Hematopoietic multipotent progenitor cell treated with erythropoietin and hydrocortisone succinate and interleukin-3 and kit ligand, for 8 days (in vitro differentiated cells): Measurements from ENCODE around the gene CD93.
A peak's percentile ranks its signal among the peaks of the same experiment; 100 is the strongest.

Experiments used
- DNase-seq: peaks from one replicate; pipeline ENCODE4 v3.0.0-alpha.2; 2015

CD93 gene

DNA sequence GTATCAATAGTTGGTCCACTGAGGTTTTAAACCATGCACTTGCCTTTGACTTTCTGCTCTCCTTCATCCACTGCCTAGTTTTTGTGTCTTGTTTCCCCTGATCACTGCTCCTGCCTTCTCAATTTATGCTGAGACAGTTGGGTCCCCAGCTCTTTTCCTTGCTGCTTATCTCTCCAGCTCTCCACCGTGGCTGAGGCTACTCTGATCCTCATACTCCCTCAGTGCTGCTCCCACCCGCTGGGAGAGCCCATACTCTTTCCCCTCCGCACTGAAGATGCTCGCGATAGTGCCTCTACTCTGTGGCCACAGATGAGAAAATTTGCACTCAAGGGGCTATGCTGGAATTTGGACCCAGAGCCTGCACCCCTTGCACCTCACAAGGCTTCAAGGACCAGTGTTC, 33.2 kb downstream of the CD93 start:
- no peak for DNase-seq

- DNase-seq, result peak; percentile 87
Observed at GRCh38 chr20:23050847-23051627, 35.1 kb downstream of the CD93 start.

DNA sequence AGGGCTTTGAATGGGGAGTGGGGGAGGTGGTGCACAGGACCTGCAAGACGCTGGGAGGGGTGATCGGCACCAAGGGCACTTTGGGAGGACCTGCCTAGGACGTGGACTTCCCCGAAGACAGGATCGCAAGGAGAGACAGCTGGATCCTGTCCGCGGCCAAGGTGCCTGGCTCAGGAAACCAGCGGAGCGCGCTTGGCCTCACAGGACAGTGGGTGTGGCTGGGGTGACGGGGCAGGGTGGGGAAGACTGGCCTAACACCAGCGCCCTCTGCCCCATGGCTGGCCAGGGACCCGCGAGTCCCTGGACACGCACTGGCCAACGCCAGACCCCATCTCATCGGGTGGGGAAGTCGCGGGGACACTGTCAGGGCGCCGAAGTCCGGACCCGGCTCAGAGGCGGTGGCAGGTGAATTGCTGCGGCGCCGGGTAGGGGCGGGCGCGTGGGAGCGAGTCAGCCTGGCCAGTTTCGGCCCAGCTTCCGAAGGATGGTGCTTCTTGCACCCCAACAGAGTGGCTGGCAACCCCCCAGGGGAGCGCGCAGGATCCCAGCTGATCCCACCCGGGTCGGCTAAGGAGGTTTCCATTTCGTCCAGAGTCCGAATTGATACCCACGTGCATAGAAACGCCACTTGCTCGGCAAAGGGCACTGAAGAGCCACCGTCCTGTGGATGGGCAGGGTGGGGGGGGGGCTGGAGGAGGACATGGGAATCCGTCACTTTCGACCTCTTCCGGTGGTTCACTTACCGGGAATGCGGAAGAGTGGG, 35.9 kb downstream of the CD93 start:
- DNase-seq, result peak; percentile 16

GRCh38 chr20:23049201-23050075, 36.7 kb downstream of the CD93 start, which contains the start of gene THBD:
TSS of gene THBD (minus strand) at chr20:23049672. CDS start at chr20:23049504, 168 bp downstream.
- DNase-seq, result peak; percentile 17

DNA sequence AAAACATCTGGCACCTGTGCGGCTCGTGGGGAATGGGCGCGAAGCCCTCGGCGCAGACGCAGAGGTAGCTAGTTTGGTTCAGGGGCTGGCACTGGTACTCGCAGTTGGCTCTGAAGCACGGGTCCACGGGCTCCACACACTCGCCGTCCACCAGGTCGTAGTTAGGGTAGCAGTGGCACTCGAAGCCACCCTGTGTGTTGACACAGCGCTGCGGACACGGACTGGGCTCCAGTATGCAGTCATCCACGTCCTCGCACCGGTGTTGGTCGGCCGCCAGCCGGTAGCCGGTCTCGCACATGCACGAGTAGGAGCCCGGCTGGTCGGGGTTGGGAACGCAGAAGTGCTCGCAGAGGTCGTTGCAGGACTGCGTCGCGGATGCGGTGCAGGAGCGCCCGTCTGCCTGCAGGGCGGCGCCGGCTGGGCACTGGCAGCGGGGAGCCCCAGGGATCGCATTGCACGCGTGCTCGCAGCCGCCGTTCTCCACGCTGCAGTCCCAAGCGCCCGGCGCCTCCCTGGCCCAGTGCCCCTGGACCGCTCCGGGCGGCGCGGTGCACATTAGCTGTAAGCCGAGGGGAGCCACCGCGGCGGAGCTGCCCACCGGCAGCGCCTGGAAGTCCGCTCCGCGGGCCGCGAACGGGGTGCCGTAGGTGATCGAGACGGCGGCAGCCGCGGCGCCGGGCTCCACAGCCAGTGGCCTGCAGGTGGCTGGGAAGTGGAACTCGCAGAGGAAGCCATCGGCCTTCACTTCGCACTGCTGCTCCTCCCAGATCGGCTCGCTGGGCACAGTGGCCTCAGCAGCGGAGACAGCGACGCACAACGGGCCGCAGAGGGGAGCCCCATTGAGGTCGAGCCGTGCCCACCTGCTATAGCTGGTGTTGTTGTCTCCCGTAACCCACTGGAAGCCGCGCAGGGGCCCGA, 37.6 kb downstream of the CD93 start:
- peak; percentile 64 for DNase-seq

DNA sequence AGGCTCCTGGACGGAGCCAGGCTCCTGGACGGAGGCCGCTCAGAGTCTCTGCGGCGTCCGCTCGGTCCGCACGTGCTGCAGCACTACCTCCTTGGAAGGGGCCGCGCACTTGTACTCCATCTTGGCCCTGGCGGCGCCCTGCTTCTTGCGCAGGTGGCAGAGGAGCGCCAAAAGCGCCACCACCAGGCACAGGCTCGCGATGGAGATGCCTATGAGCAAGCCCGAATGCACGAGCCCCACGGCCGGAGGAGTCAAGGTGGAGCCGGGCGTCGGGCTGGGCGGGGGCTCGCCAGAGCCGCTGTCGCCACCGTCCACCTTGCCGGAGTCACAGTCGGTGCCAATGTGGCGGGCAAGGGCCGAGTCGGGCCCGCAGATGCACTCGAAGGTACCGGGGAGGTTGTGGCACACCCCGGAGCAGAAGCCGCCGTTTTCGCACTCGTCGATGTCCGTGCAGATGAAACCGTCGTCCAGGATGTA, 38.3 kb downstream of the CD93 start:
- peak; percentile 29 for DNase-seq

- DNase-seq, result no peak
Observed at GRCh38 chr20:23047001-23047737, 39.0 kb downstream of the CD93 start.

- no peak for DNase-seq
Observed at GRCh38 chr20:23046431-23046830, 39.7 kb downstream of the CD93 start.

GRCh38 chr20:23043376-23043775, 42.7 kb downstream of the CD93 start:
- peak; percentile 83 for DNase-seq

- DNase-seq, result no peak
Observed at GRCh38 chr20:23042270-23042669, 43.9 kb downstream of the CD93 start.

- DNase-seq, result no peak
Observed at GRCh38 chr20:23039885-23040508, 46.1 kb downstream of the CD93 start.

GRCh38 chr20:23039136-23039875, 46.8 kb downstream of the CD93 start:
- DNase-seq, result no peak

DNA sequence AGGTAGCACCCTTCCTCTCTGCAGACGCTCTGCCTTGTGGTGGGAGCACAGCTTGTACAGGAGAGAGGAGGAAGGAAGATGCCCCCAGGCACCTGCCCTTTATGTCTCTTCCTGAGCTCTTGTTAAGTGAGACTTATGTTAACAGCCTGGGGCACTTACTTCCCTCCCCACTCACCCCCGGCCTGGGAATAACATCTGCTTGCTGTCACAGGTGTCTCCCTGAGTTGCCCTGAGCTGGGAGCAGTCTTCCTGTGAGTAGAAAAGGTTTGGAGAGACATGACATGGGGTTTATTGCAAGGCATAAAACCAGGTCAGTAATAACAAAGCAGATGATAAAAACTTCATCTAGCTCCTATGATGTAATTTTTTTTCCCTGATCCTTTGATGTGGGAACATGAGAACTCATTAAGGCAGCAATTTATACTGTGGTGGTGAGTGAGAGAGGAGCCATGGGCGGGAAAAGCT, 49.1 kb downstream of the CD93 start:
- DNase-seq, result no peak

GRCh38 chr20:23036371-23036770, 49.8 kb downstream of the CD93 start:
- DNase-seq, result no peak

GRCh38 chr20:23035731-23036130, 50.4 kb downstream of the CD93 start:
- DNase-seq, result no peak

- no peak for DNase-seq
Observed at GRCh38 chr20:23034721-23035671, 51.1 kb downstream of the CD93 start, which contains the start of gene SSTR4. TSS of gene SSTR4 (plus strand) at chr20:23035312. CDS start at chr20:23035484, 172 bp downstream.

GRCh38 chr20:23033918-23034317, 52.2 kb downstream of the CD93 start:
- no peak for DNase-seq

- DNase-seq, result no peak
Observed at GRCh38 chr20:23032750-23033078, 53.4 kb downstream of the CD93 start.
